HG02610 (cell line): ENCODE results near the gene KCMF1.
"Not testable (repeated sequence)": the region's sequence is repeated elsewhere in the genome, so short reads cannot be mapped to it uniquely, and the experiment has no call there.

ENCODE experiments used
- ATAC-seq: cut with Tn5 transposase; IDR thresholded peaks from one replicate; pipeline ENCODE4 v1.9.1; 2021; ENCODE audit warnings: mild to moderate bottlenecking, moderate library complexity; ENCODE audit not compliant: unreplicated experiment

Gene KCMF1

GRCh38 chr2:84970868-84971509 lies at the start of gene KCMF1:
Gene KCMF1 (plus strand): TSS chr2:84971161. CDS start chr2:84971452, 291 bp downstream.
- ATAC-seq, result peak; percentile 44

GRCh38 chr2:84923009-84923408 lies 48.0 kb upstream of the KCMF1 start:
- ATAC-seq, result no peak

GRCh38 chr2:84924173-84925106 lies 46.5 kb upstream of the KCMF1 start:
- peak; percentile 32 for ATAC-seq

GRCh38 chr2:84925336-84925723 lies 45.6 kb upstream of the KCMF1 start:
- ATAC-seq, result peak; percentile 1

GRCh38 chr2:84925724-84926376 lies 45.1 kb upstream of the KCMF1 start:
- ATAC-seq, result peak; percentile 79

- no peak for ATAC-seq
These were observed 43.7 kb upstream of the KCMF1 start for GRCh38 chr2:84927275-84927627.

GRCh38 chr2:84931384-84931821 lies 39.6 kb upstream of the KCMF1 start:
- peak; percentile 35 for ATAC-seq

- ATAC-seq, result peak; percentile 25
These were observed 32.6 kb upstream of the KCMF1 start for GRCh38 chr2:84938194-84938879.

- ATAC-seq, result peak; percentile 76
These were observed 31.4 kb upstream of the KCMF1 start for GRCh38 chr2:84939426-84940087.

GRCh38 chr2:84940088-84940470 lies 30.9 kb upstream of the KCMF1 start:
- ATAC-seq, result peak; percentile 10

- ATAC-seq, result no peak
These were observed 30.0 kb upstream of the KCMF1 start for GRCh38 chr2:84940831-84941412.

- ATAC-seq, result no peak
These were observed 28.8 kb upstream of the KCMF1 start for GRCh38 chr2:84942166-84942565.

GRCh38 chr2:84942964-84943421 lies 28.0 kb upstream of the KCMF1 start:
- ATAC-seq, result peak; percentile 39

GRCh38 chr2:84944295-84944909 lies 26.6 kb upstream of the KCMF1 start:
- ATAC-seq, result no peak

GRCh38 chr2:84945838-84946203 lies 25.1 kb upstream of the KCMF1 start:
- ATAC-seq, result not testable (repeated sequence)

- ATAC-seq, result peak; percentile 75
These were observed 24.6 kb upstream of the KCMF1 start for GRCh38 chr2:84946204-84947009.

- no peak for ATAC-seq
These were observed 23.9 kb upstream of the KCMF1 start for GRCh38 chr2:84947010-84947593.

- no peak for ATAC-seq
These were observed 17.4 kb upstream of the KCMF1 start for GRCh38 chr2:84953535-84953934.
